HG03196 (cell line): ENCODE results near the gene SELENOO.

Source experiments
- ATAC-seq: cut with Tn5 transposase; IDR thresholded peaks from one replicate; pipeline ENCODE4 v1.9.1; 2021; ENCODE audit not compliant: unreplicated experiment

Gene SELENOO

DNA sequence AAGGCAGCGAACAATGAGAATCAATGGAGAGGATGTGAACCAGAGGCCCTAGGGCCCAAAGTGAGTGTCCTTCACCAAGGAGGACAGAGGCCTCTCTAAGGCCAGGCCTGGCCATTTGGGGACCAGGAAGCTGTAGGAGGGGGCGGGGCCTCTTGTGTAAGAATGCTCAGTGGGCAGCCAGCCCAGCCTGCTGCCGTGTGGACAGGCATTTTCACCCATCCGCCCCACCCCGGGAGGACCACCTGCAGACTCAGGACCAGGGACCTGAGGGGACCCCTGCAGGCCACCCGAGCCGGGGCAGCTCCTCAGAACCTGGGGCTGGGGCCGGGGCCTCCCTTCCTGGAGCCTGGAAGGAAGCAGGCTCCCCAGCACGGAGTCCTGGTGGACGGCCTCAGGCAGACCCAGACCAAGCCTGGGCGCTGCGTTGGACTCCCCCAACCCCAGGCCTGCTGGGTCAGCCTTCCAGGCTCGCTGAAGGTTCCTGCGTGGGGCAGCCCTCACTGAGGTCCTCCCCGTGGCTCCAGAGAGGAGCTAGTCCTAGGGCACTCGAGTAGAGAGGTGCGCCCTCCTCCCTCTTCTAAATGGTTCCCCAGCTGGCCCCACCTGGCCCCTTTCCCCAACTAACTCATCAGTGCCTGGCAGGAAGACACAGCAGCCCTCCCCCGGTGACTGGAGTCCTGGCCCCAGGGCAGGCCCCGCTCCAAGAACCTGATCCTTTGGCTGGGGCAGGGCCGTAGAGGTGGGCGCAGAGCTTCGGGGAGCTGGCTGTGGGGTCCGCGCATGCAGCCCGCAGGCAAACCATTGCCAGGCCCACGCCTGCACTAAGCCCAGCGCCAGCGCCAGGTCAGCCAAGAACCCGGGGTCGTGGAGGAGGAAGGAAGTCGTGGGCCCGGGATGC lies 16.6 kb upstream of the SELENOO start:
- no peak for ATAC-seq

DNA sequence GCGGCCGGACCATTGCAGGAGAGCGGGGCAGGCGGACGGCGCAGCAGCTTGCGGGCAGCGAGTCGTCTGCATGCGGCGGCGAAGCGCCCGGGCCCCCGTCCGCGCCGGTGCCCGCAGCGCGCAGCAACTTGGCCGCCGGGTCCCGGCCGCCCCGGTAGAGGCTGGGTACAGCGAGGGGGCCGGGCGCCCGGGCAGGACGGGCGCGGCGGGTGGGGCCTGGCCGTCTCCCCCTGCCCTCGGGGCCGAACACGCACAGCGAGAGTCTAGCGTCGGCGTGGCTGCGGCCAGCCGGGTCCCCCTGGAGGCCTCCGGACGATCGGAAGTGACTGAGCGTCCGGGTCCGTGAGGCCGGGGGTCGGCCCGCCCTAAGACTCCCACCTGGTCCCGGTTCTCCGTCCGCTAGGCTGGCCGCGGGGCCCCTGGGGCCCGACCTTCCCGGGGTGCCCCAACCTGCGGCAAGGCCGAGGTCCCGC lies 15.9 kb upstream of the SELENOO start:
- no peak for ATAC-seq

DNA sequence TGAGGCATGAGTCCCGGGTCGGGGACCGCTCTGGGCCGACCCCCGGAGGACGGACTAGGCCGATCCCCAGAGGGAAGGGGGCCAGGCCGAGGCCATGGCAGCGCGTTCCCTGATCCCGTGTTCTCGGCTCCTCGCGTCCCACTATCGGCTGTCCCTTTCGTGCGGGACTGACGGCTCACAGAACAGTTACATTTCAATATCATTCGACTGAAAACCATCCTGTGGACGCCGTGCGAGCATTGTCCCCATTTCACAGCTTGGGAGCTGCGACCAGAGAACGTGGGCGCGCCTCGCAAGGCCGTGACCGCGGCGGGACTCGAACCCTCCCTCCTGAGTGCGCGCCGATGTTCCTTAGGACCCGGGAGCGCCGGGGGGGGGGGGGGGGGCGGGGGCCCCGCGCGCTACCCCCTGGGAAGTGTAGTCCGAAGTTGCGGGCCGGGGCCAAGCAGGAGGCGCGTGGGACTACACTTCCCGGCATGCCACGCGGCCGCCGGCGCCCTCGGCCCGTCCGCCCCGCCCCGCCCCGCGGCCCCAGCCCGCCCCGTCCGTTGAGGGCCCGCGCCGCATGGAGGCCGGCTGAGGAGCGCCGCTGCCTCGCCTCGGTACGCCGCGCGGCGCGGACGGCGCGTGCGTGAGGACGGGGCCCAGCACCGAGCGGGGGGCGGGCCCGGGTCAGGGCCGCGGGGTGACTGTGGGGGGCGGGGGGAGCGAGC lies 15.3 kb upstream of the SELENOO start, which contains the start of gene TRABD:
TSS of gene TRABD (plus strand) at position 539 of the 713 bp plus-strand sequence. CDS start 7,148 bp downstream, outside the sequence.
- ATAC-seq: no peak

DNA sequence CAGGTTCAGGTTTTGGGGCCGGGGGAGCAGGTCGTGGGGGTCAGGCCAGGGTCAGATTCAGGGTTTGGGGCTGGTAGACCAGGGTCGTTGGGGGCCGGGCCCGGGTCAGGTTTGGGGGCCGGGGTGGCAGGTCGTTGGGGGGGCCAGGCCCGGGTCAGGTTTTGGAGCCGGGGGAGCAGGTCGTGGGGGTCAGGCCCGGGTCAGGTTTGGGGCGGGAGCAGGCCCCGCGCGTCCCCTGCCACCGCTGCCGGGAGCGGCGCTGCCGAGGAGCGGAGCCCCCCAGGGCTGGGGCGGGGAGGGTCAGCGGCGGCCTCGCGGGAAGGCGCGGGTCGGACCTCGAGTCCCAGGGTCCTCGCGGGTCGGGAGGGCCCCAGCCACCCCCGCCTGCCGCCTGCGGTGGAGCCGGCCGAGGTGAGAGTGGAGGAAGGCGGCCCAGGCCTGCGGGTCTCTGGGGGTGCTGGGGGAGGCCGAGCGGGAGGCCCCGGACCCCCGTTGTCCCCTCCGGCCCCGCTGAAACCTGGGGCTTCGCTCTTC lies 14.6 kb upstream of the SELENOO start:
- no peak for ATAC-seq

DNA sequence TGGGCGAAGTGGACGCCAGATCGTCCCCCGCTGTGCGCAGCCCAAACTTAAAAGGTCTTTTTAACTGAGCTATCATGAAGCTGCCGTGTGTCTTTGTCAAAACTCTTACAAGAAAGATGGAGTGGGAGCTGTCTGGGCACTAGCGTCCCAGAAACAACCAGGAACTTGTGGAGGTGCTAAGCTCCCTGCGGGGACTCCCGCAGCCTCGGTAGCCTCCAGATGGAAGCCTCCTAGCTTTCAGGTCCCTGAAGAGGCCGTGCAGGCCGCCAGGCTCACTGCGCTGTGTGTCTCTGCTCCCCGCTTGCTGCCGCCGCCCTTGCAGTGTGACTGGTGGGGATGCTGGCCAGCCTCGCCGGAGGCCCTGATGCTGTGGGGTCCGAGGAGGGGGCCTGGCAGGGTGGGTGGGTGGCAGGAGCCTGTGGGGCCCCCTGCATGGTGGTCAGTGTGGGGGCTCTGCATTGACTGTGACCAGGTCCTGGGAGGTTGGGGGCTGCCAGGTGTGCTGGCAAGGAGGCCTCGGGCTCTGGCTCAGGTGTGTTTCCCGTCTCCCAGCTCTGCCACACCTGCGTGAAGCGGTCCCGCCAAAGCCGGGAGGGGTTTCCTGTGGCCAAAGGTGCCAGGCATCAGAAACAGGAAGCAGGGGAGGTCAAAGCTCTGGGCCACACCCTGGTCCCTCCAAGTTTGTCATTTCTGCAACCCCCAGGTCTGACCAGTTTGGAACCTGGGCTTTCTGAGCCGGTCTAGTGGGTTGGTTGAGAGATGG lies 13.9 kb upstream of the SELENOO start:
- no peak for ATAC-seq

DNA sequence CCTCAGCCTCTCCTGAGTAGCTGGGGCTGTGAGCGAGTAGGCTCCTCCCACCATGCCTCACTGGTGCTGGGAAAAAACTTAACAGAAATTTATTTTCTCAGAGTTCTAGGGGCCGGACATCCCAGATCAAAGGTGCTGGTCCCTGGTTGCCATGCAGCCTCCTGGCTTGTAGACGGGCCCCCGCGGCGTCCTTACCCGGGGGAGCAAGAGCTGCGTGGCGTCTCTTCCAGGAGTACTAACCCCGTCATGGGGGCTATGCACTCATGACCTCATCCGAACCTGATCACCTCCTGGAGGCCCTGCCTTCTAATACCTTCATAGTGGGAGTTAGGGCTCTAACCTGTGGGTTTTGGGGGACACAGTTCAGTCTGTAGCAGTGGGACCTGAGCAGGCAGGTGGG lies 12.5 kb upstream of the SELENOO start:
- ATAC-seq: no peak

DNA sequence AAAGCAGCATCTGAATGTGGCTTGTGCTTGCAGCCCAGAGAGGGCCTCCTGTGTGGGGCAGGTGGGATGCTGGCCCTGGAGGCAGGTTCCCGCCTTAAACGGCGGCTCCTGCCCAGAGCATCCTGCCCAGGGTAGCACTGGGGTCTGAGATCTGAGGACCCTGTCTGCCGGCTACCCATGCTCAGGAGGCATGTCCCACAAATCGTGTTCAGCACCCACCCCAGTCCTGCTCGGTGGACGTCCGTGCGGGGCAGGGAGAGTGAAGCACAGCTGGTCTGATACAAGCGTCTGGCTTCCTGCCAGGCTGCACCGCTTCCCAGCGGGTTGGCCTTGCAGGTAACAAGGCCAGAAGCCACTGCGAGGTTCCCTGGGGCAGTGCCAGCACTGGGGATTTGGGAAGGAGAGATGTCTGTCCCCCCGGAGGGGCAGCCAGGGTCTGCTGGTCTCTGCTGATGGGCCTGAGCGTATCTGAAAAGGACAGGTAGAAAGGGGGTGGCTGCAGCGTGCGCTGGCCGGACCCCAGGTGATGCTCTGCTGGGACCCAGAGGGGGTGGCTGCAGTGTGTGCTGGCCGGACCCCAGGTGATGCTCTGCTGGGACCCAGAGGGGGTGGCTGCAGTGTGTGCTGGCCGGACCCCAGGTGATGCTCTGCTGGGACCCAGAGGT lies 11.5 kb upstream of the SELENOO start:
- no peak for ATAC-seq

DNA sequence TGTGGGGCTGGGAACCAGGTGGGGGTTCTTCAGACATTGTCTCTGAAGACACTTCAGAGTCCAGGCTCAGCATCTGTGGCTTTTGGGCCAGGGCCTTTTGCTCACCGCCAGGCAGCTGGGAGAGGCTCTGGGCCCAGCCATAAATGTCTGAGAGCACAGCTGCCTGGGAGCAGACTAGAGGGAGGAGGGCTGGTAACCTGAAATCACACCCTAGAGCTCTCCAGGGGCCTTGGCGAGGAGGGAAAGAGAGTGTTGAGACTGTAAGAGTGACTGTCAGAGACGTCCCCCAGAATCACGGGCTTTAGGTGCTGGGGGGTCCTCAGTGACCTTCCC lies 11.0 kb upstream of the SELENOO start:
- ATAC-seq: no peak

DNA sequence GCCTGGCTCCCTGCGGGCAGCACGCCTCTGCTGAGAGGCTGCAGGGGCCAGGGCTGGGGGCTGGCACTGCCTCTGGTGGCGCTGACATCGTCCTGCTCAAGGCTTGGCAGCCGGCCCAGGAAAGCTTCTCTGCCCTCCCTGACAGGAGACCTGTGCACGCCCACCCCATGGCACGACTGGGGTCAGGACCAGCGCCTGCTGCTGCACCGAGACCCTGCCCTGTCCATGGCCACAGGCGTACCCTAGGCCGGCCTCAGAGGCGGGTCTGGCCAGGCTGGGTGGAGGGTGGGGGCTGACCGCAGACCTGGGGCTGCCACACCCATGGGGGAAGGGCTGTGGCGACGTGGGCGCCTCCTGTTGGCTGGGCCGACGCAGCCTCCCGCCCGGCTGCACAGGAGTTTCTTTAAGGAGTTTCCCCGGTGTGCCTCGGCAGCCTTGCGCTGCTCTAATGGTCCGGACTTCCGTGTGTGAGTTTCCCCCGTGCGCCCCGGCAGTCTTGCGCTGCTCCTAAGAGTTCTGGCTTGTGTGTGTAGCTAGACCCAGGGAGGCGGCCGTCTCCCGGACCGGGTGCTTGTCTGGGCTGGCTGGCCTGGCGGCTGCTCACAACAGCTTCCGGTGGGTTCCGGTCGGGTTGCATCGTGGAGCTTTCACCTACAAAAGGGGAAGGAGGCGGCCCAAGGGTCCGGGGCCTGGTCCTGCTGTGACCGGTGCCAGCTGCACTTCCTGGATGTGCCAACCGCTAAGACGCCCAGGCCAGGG lies 10.4 kb upstream of the SELENOO start:
- ATAC-seq: peak; percentile 39

DNA sequence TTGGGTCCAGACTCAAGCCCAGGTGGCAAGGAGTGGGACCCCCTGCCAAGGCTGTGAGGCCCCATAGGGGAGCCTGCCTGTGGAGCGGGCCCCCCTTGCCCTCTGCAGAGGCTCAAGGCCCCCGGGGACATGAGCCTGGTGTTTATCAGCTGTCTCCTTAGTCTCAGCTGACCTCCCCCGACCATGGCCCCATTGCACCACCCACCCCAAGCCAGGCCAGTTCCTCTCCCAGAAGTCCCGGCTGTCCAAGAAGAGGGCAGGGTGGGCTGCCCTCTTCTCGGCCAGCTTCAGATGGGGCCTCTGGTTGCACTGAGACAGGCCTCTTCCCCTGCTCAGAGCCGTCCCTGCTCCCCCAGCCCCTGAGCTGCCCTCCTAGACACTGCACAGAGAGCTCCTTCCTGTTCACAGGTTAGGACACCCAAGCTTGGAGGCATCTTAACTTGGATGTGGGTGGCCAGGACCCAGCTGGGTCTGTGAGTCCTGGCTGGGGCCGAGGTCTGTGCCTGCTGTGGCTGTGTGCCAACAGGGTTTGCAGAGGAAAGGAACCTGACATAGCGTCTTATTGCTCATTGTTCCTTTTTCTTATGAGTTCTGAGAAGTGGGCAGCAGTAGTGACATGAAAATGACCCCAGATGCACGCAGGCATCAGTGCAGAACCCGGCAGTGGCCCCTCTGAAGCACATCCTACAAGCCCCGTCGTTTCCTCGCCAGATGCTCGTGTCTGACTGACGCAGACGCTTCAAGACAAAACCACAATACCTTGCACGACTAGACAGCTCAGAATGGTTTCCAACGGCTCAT lies 9.7 kb upstream of the SELENOO start:
- no peak for ATAC-seq

DNA sequence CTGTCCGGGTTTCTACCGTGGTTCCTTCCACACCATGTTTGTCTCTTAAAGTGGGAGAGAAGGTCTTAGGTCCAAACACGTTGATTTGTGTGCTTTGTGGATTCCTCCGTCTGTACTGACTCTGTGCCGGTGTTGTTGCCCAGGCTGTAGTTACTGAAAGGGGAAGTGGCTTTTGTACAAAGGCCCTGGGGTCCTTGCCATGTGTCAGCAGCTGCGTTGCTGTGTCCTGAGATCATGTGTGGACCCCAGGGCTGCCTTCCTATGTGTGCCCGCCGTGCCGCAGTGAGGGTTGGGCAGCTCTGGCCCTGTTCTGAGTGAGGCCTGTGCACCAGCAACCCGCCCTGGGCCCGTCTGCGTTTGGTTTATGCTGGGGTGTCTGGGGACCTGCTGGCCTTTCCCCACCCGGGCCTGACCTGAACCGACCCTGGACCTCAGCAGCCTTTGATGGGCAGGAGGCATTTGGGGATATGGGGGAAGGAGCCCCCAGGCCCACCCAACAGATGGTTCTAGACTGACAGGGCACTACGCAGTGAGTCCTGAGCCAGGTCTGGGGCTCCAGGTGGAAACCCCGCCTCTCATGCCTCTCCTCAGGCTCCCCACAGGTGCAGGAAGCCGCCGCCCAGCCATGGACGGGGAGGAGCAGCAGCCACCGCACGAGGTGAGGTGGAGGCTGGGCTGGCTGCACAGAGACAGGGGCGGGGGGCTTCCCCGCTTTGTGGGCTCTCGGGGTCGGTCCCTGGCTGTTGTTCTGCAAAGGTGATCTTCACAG lies 8.2 kb upstream of the SELENOO start:
- no peak for ATAC-seq

DNA sequence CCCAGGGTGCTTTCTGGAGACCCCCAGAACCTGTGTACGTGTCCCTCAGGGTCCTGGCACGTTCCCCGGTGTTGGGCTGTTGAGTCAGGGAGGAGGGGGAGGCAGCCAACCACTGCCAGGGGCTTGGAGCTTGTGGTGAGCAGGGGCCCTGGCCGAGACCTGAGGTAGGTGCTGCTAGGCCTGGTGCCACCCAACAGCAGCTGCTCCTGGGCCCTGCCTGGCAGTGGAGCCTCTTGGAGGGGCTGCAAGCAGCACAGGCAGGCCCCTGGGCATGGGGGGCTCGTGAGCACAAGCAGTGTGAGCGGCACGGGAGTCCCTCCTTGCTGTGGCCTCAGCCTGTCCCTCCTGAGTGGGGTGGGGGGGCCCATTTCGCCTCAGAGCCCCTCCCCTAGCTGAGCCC lies 7.2 kb upstream of the SELENOO start:
- no peak for ATAC-seq

DNA sequence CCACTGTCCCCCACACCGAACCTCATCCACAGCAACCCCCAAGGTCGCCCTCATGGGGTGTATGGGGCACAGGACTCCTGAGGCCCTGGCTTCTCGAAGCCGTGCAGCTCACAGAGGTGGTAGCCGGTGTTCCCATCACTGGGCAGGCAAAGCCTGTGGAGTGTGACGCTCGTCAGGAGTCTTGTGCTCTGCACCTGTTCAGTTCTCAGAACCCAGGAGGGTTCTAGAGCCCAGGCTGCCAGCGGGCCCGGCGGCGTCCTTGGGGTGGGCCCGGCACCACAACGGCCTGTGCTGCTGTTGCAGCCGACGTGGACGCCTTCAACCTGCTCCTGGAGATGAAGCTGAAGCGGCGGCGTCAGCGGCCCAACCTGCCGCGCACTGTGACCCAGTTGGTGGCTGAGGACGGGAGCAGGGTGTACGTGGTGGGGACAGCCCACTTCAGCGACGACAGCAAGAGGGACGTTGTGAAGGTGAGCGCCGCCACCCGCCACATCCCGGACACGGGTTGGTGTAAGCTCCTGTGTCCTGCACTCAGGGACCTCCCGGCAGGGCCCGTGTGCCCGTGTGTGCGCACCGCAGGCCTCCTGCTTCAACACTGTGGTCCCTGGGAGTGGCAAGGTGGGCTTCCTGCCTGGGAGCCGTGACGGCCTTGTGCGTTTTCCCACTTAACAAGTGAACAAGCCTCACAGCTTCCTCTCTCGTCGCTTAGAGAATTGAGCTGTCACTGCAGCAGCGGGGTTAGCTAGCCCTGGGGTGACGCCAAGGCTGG lies 6.6 kb upstream of the SELENOO start:
- ATAC-seq: no peak

DNA sequence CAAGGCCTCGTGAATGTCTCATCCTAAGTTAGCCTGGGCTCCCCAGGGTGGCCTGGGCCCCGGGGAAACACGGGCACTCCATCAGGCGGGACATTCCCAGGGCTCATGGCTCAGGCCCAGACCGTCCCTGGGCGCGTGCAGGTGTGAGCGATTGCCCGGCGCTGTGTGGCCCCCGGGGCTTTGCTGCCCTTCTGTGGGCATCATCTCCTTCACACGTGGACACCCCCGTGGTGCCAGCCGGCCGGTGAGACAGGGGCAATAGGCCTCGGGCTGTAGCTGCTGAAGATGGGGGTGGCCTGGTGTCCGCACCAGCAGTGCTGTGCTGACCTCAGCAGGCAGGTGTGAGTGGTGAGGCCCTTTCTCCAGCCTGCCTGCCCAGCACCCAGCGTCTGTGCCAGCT lies 4.6 kb upstream of the SELENOO start:
- ATAC-seq: no peak

DNA sequence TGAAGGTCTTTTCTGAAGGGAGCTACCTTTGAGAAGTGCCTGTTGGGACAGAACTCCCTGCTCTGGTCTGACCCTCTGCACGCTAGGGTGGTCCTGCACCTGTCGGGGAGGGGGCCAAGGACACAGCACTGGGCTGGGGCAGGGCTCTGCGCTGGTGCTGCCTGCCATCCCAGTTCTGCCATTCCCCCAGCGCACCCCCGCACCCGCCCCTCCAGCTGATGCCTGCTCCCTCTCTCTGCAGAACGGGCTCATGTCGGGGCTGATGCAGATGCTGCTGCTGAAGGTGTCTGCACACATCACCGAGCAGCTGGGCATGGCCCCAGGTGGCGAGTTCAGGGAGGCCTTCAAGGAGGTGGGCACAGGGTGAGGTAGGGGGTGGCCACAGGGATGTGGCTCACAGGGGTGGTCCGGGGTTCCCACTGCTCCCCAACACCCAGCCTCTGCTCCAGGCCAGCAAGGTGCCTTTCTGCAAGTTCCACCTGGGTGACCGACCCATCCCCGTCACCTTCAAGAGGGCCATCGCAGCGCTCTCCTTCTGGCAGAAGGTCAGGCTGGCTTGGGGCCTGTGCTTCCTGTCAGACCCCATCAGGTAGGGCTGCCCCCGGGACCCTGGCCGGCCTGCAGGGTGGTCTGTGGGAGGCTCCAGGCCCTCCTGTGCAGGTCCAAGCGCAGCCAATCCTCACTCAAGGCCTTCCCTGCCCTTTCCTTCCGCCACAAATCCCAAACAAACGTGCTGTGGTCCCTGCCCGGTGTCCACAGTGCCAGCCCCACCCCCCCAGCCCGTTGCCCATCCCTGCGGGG lies 3.6 kb upstream of the SELENOO start:
- ATAC-seq: no peak

DNA sequence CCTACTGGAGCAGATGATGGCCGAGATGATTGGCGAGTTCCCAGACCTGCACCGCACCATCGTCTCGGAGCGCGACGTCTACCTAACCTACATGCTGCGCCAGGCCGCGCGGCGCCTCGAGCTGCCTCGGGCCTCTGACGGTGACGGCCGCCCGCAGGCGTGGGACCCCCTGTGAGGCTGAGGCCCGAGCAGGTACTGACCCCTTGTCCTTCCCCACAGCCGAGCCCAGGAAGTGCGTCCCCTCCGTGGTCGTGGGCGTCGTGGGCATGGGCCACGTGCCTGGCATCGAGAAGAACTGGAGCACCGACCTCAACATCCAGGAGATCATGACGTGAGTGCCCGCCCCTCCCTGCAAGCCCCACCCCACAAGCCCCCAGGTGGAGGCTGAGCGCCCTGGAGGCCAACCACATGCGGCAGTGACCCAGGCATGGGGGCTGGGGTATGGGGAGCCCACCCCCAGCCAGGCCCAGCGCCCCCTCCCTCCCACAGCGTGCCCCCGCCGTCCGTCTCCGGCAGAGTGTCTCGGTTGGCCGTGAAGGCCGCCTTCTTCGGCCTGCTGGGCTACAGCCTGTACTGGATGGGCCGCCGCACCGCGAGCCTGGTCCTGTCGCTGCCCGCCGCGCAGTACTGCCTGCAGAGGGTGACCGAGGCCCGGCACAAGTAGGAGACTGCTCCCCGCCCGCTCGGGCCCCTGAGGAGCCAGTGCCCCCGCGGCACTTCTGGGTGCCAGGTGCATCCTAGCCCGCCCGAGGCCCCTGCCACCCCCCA lies 2.8 kb upstream of the SELENOO start:
- ATAC-seq: no peak
